Measurements from ENCODE around the gene LGALS7.

LGALS7 gene

GRCh38 chr19:38744298-38744681, 29.0 kb downstream of the LGALS7 start, which contains the start of gene CAPN12:
Gene CAPN12, minus strand, starts transcription at chr19:38744474. Its CDS starts 309 bp downstream, at chr19:38744165.
- no peak within 1 kb of the TSS for H3K27ac ChIP-seq
- no peak within 1 kb of the TSS for H3K4me2 ChIP-seq
- no peaks in the 10 kb centered on the region for H3K36me3 ChIP-seq (ENCODE audit: insufficient read depth)
- TF ChIP-seq, protein P1, sequence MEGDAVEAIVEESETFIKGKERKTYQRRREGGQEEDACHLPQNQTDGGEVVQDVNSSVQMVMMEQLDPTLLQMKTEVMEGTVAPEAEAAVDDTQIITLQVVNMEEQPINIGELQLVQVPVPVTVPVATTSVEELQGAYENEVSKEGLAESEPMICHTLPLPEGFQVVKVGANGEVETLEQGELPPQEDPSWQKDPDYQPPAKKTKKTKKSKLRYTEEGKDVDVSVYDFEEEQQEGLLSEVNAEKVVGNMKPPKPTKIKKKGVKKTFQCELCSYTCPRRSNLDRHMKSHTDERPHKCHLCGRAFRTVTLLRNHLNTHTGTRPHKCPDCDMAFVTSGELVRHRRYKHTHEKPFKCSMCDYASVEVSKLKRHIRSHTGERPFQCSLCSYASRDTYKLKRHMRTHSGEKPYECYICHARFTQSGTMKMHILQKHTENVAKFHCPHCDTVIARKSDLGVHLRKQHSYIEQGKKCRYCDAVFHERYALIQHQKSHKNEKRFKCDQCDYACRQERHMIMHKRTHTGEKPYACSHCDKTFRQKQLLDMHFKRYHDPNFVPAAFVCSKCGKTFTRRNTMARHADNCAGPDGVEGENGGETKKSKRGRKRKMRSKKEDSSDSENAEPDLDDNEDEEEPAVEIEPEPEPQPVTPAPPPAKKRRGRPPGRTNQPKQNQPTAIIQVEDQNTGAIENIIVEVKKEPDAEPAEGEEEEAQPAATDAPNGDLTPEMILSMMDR (conservative IDR thresholded peaks at IDR 0.05; ENCODE audit: low read depth, low read length) = no peak
- no peaks in the 10 kb centered on the region for H4K20me1 ChIP-seq (ENCODE audit: insufficient read depth)
- no peaks in the 10 kb centered on the region for H3K79me2 ChIP-seq (ENCODE audit: insufficient read depth, low read depth)
- no peak within 1 kb of the TSS for H3K4me3 ChIP-seq (IDR thresholded peaks at IDR 0.05; ENCODE audit: insufficient read depth, low read depth, low read length)
- H3K4me1 ChIP-seq (ENCODE audit: low read depth, poor library complexity, severe bottlenecking) = no peaks in the 10 kb centered on the region
- no peak within 1 kb of the TSS for H3K9ac ChIP-seq
- no peak within 1 kb of the TSS for H2AFZ ChIP-seq (ENCODE audit: low read depth)
- no peaks in the 10 kb centered on the region for H3K27me3 ChIP-seq (ENCODE audit: insufficient read depth, low read depth)

- H3K4me3 ChIP-seq (IDR thresholded peaks at IDR 0.05; ENCODE audit: insufficient read depth, low read depth, low read length) = no peak overlapping the region
- H3K4me2 ChIP-seq = no peak overlapping the region
- H3K27ac ChIP-seq = no peak overlapping the region
- no peak overlapping the region for H3K9ac ChIP-seq
- no peak overlapping the region for H2AFZ ChIP-seq (ENCODE audit: low read depth)
- no peaks in the 10 kb centered on the region for H3K36me3 ChIP-seq (ENCODE audit: insufficient read depth)
- H3K27me3 ChIP-seq (ENCODE audit: insufficient read depth, low read depth) = no peaks in the 10 kb centered on the region
- H4K20me1 ChIP-seq (ENCODE audit: insufficient read depth) = no peaks in the 10 kb centered on the region
- no peaks in the 10 kb centered on the region for H3K79me2 ChIP-seq (ENCODE audit: insufficient read depth, low read depth)
- H3K4me1 ChIP-seq (ENCODE audit: low read depth, poor library complexity, severe bottlenecking) = no peaks in the 10 kb centered on the region
- TF ChIP-seq, protein P1 (conservative IDR thresholded peaks at IDR 0.05; ENCODE audit: low read depth, low read length) = no peak
These were observed 29.7 kb downstream of the LGALS7 start for GRCh38 chr19:38743394-38744297.

- Histone ChIP-seq H3K36me3 (ENCODE audit: insufficient read depth) (no peaks in the 10 kb centered on the region), H4K20me1 (ENCODE audit: insufficient read depth) (no peaks in the 10 kb centered on the region), H3K27me3 (ENCODE audit: insufficient read depth, low read depth) (no peaks in the 10 kb centered on the region), H3K9ac (no peak overlapping the region), H3K4me3 (IDR thresholded peaks at IDR 0.05; ENCODE audit: insufficient read depth, low read depth, low read length) (no peak overlapping the region), H3K27ac (no peak overlapping the region), H3K4me1 (ENCODE audit: low read depth, poor library complexity, severe bottlenecking) (no peaks in the 10 kb centered on the region), H3K4me2 (no peak overlapping the region), H2AFZ (ENCODE audit: low read depth) (no peak overlapping the region), H3K79me2 (ENCODE audit: insufficient read depth, low read depth) (no peaks in the 10 kb centered on the region)
- TF ChIP-seq, protein P1 (conservative IDR thresholded peaks at IDR 0.05; ENCODE audit: low read depth, low read length) = no peak
These were observed 30.4 kb downstream of the LGALS7 start for GRCh38 chr19:38742906-38743305.

GRCh38 chr19:38742296-38742695, 31.0 kb downstream of the LGALS7 start:
- H3K4me1 ChIP-seq (ENCODE audit: low read depth, poor library complexity, severe bottlenecking) = no peaks in the 10 kb centered on the region
- no peak overlapping the region for H3K4me2 ChIP-seq
- H2AFZ ChIP-seq (ENCODE audit: low read depth) = no peak overlapping the region
- no peak overlapping the region for H3K4me3 ChIP-seq (IDR thresholded peaks at IDR 0.05; ENCODE audit: insufficient read depth, low read depth, low read length)
- no peaks in the 10 kb centered on the region for H3K79me2 ChIP-seq (ENCODE audit: insufficient read depth, low read depth)
- H3K27me3 ChIP-seq (ENCODE audit: insufficient read depth, low read depth) = no peaks in the 10 kb centered on the region
- TF ChIP-seq, protein P1 (conservative IDR thresholded peaks at IDR 0.05; ENCODE audit: low read depth, low read length) = no peak
- H3K9ac ChIP-seq = no peak overlapping the region
- no peak overlapping the region for H3K27ac ChIP-seq
- no peaks in the 10 kb centered on the region for H4K20me1 ChIP-seq (ENCODE audit: insufficient read depth)
- H3K36me3 ChIP-seq (ENCODE audit: insufficient read depth) = no peaks in the 10 kb centered on the region
